Hepatocyte (in vitro differentiated cells): ENCODE results near the gene LIN7C.

Experiments used
- CTCF ChIP-seq: fragments of 200-600 bp; sonication (generic); IDR thresholded peaks from 2 replicates; pipeline ENCODE4 v1.5.1; 2016; ENCODE audit warnings: antibody characterized with exemption, mild to moderate bottlenecking; ENCODE audit not compliant: poor library complexity
- EZH2 ChIP-seq: fragments of 200-600 bp; sonication (generic); IDR thresholded peaks from 2 replicates; pipeline ENCODE4 v1.6.1; 2016; ENCODE audit warnings: antibody characterized with exemption, mild to moderate bottlenecking, borderline replicate concordance

- TF ChIP-seq CTCF = no peak
- TF ChIP-seq EZH2 = no peak
Measured at GRCh38 chr11:27514076-27514475, 7.5 kb upstream of the LIN7C start.
